Heart left ventricle (tissue), 13 donors: ENCODE results near the gene DIP2B.

ENCODE experiments used
- CTCF ChIP-seq, 12 donors: fragments of 200-600 bp; sonication (generic) in 4 of 12; IDR thresholded peaks; one replicate each; pipeline versions ENCODE4 v1.5.0 to v1.8.0; 2018 to 2022; ENCODE audit warnings: antibody characterized with exemption in 12 of 12, mild to moderate bottlenecking in 5 of 12
- POLR2A ChIP-seq, 2 donors: fragments of 450-650 bp; IDR thresholded peaks; one replicate each; pipeline ENCODE4 v1.6.1; 2017; ENCODE audit warnings: antibody characterized with exemption in 2 of 2, mild to moderate bottlenecking in 2 of 2, moderate library complexity in 2 of 2
- donor health status: ischemic (EF 13 %, LVEDD 7.1; RV severe dilation, severe dysfunction).
- donor health status: DM: no; HTN: yes; CAD: no.
- donor health status: DM: no; HTN: no; CAD: no.
- donor health status: ischemic (EF 25% LVEDD 6.9; RV normal size, moderate dysfunction).
- donor health status: ischemic (EF 25% LVEDD 5.7; RV mildly dilated, moderate dysfunction).
- donor health status: ischemic (EF 35%, LVEDD 5.7; RV mildly dilated, moderate dysfunction).
- donor health status: nonischemic (EF 11% LVEDD 7.7; RV severe dilation, severe dysfunction).
- donor health status: DM: yes; HTN: yes; CAD: no.
- donor health status: PGD.
- donor health status: ischemic (EF 29% LVEDD 5.4; RV normal size, mild dysfunction).
- donor health status: nonischemic (EF 23%, LVEDD 6.1; RV moderate dilation, normal function).

DNA sequence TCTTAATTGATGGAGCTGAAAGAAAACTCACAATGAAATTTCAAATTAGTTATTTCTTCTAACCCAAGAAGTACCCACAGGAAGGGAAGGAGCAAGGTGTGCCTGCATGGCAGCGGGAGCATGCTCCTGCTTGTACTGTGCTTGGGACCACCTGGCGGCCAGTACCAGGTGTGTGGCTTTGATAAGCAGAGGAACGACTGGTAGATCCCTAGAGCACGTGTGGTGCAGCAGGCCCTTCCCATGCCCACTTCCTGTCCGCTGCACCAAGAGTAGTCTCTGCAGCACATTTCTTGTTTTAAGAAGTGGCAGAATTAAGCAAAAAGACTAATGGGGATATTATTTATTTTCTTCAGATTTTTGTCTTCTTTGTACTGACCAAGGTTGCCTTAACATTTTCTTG is 136.8 kb downstream of the DIP2B start:
- TF ChIP-seq CTCF (IDR thresholded peaks at IDR 0.05): no peak
- no peak for TF ChIP-seq POLR2A (IDR thresholded peaks at IDR 0.05)
